22Rv1 (cell line): ENCODE data around the gene GNG12.

Experiments
- ZFX ChIP-seq: fragments of 450-650 bp; IDR thresholded peaks from 2 replicates; pipeline ENCODE4 v1.6.1; 2017; ENCODE audit warnings: antibody characterized with exemption, borderline replicate concordance
- TF ChIP-seq, protein P1 (sequence below): fragments of 450-650 bp; IDR thresholded peaks from 2 replicates; pipeline ENCODE4 v1.5.1; 2017; ENCODE audit warnings: mild to moderate bottlenecking

DNA sequence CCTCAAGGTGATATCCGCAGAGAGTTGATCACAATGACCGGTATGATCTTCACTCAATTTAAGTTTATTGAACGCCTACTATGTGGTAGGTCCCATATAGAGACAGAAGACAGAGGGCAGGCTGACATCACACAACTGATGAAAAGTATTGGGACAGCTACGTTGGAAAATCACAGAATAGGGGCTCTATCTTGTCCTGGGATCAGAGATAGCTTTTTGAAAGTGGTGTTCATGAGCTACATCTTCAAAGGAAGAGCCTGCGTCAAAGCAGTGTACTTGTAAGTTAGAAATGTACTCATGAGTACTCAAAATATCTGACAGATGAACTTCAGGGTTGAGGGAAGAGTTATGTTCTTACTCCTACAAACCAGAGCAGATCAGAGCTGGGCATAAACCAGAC, 93.9 kb downstream of the GNG12 start:
- TF ChIP-seq, protein P1, sequence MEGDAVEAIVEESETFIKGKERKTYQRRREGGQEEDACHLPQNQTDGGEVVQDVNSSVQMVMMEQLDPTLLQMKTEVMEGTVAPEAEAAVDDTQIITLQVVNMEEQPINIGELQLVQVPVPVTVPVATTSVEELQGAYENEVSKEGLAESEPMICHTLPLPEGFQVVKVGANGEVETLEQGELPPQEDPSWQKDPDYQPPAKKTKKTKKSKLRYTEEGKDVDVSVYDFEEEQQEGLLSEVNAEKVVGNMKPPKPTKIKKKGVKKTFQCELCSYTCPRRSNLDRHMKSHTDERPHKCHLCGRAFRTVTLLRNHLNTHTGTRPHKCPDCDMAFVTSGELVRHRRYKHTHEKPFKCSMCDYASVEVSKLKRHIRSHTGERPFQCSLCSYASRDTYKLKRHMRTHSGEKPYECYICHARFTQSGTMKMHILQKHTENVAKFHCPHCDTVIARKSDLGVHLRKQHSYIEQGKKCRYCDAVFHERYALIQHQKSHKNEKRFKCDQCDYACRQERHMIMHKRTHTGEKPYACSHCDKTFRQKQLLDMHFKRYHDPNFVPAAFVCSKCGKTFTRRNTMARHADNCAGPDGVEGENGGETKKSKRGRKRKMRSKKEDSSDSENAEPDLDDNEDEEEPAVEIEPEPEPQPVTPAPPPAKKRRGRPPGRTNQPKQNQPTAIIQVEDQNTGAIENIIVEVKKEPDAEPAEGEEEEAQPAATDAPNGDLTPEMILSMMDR = no peak
- no peak for TF ChIP-seq ZFX
